Body of pancreas (tissue), 4 donors: ENCODE data around the gene AREL1. TPM values are rescaled to one million over a fixed set of nuclear protein-coding genes. Genes with fewer than 3 reads are reported as not detected.

Experiments
- ATAC-seq: fragments of 150-250 bp; one replicate; pipeline ENCODE4 v1.9.1; 2016
- DNase-seq, 4 donors: peaks; one replicate each; pipeline ENCODE4 v3.0.0-alpha.2; 2019
- H3K27ac ChIP-seq, 4 donors: fragments of 200-600 bp; sonication (generic); 1 replicate in 3 of 4; 2 replicates in 1 of 4; pipeline versions ENCODE4 v1.5.1 to v1.6.1; 2016 to 2019; ENCODE audit warnings: mild to moderate bottlenecking in 1 of 4, mixed read lengths in 1 of 4, moderate library complexity in 1 of 4
- H3K27me3 ChIP-seq, 2 donors: fragments of 200-600 bp; sonication (generic); one replicate each; pipeline ENCODE4 v1.6.0; 2016; ENCODE audit warnings: mild to moderate bottlenecking in 1 of 2
- H3K36me3 ChIP-seq, 2 donors: fragments of 200-600 bp; sonication (generic); replicated peaks in 1 of 2; 2 replicates each; pipeline ENCODE4 v1.5.1; 2016; ENCODE audit warnings: low read depth in 2 of 2; ENCODE audit not compliant: insufficient read depth in 1 of 2
- H3K4me1 ChIP-seq: fragments of 200-600 bp; sonication (generic); one replicate; pipeline ENCODE4 v1.6.0; 2016
- H3K4me3 ChIP-seq, 2 donors: fragments of 200-600 bp; sonication (generic); 1 replicate in 1 of 2; 2 replicates in 1 of 2; pipeline ENCODE4 v1.5.1; 2016 to 2019
- H3K9me3 ChIP-seq, 3 donors: fragments of 200-600 bp; sonication (generic); 1 replicate in 2 of 3; 2 replicates in 1 of 3; pipeline ENCODE4 v1.5.1; 2016
- POLR2A ChIP-seq, 3 donors: fragments of 450-650 bp; IDR thresholded peaks; one replicate each; pipeline ENCODE4 v1.6.1; 2016; ENCODE audit warnings: antibody characterized with exemption in 3 of 3, mild to moderate bottlenecking in 2 of 3
- WGBS, 2 donors: methylation state at CpG; one replicate each; pipeline ENCODE4 v1.1.5; 2017; 5-methylcytosine and 5-hydroxymethylcytosine counted together
- intact Hi-C: fragments of 100-400 bp; cut with DNase I; formaldehyde crosslinking; loops from one replicate; pipeline ENCODE4 v1.15.1; 2023
- total RNA-seq, 2 donors: library from RNA; depleted of rRNA; stranded (reverse); fragments of >200 nt; gene quantifications; one replicate each; pipeline ENCODE4 v1.1.0, GENCODE V29; 2016
- TF ChIP-seq, protein P1 (sequence below), 7 experiments: fragments of 450-650 bp in 4 of 7; fragments of 200-600 bp in 3 of 7; sonication (generic) in 3 of 7; IDR thresholded peaks; one replicate each; pipeline ENCODE4 v1.5.1; 2016 to 2019; ENCODE audit warnings: antibody characterized with exemption in 7 of 7

Gene AREL1
- total RNA-seq, 2 donors from 2014 or later, result 10.6 to 21.1 TPM

DNA sequence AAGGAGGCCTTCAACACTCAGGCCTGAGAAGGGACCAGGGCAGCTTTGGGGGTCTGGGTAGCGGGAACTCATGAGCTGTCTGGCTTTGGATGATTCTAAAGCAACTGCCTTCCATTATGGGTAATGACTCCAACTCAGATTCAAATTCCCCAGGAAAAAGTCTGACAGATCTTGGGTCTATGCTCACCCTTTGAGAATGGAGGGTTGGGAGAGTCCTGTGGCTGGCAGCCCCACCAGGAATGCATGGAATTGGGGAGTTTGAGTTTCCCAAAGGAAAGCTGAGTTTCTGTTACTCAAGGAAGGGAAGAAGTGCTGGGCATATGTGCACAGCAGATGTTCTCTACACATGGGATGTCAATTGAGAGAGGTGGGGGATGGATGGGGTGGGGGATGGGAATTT is 78.4 kb downstream of the AREL1 start:
- Histone ChIP-seq H3K27ac (no peak overlapping the region), H3K4me1 (peaks cover 4% of the 10 kb centered on the region), H3K27me3 (no peaks in the 10 kb centered on the region), H3K9me3 (no peaks in the 10 kb centered on the region), H3K4me3 (no peak overlapping the region), H3K36me3 (no peaks in the 10 kb centered on the region)
- intact Hi-C loops, result no loop called here
- DNase-seq, result no peak
- 95 to 100% methylated on average over 1 of the region's 1 CpG for whole genome bisulfite sequencing, 2 donors
- TF ChIP-seq, protein P1, sequence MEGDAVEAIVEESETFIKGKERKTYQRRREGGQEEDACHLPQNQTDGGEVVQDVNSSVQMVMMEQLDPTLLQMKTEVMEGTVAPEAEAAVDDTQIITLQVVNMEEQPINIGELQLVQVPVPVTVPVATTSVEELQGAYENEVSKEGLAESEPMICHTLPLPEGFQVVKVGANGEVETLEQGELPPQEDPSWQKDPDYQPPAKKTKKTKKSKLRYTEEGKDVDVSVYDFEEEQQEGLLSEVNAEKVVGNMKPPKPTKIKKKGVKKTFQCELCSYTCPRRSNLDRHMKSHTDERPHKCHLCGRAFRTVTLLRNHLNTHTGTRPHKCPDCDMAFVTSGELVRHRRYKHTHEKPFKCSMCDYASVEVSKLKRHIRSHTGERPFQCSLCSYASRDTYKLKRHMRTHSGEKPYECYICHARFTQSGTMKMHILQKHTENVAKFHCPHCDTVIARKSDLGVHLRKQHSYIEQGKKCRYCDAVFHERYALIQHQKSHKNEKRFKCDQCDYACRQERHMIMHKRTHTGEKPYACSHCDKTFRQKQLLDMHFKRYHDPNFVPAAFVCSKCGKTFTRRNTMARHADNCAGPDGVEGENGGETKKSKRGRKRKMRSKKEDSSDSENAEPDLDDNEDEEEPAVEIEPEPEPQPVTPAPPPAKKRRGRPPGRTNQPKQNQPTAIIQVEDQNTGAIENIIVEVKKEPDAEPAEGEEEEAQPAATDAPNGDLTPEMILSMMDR (IDR thresholded peaks at IDR 0.05), result no peak
- TF ChIP-seq POLR2A (IDR thresholded peaks at IDR 0.05), result no peak
- no peak for ATAC-seq

DNA sequence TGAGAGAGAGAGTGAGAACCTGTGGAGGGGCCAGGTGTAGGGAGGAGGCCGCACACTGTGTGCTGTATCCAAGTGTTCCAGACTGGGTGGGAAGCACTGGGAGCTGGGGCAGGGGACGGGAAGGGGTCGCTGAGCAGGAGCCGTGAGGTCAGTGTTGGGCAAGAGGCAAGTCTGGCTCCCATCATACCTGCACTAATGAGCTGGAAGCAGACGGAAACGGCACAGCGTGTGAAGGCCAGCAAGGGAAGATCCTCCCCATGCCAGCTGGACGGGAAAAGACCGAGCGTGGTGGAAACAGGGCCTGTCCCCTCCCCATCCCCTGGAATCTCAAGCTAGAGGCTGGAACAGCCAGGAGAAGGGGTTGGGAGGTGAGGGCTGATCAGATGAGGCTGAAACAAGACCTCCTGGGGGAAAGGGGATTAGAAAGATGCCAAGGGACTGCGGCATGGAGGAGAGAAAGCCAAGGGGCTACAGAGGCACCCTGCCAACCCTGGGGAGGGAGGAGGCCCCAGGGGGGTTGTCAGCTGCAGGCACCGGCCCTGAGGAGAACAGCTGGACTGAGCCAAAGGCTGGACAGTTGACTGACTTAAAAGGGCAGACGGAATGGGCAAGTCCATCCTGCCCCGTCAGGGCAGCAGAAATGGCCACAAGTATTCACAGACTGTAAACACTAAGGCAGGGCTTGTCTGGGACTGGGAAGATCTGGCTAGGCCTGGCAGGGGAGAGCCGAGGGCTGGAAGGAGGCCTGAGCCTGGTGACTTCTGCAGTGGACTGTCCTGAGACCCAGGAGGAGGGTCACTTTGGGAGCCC is 81.8 kb downstream of the AREL1 start:
- DNase-seq (no peak), ATAC-seq (no peak)
- no peaks in the 10 kb centered on the region for H3K27me3 ChIP-seq
- TF ChIP-seq POLR2A (IDR thresholded peaks at IDR 0.05), result no peak
- TF ChIP-seq, protein P1 (IDR thresholded peaks at IDR 0.05), result no peak
- WGBS, 2 donors, result 81 to 85% methylated on average over 15 of the region's 15 CpGs
- intact Hi-C loops, result no loop called here
- no peaks in the 10 kb centered on the region for H3K9me3 ChIP-seq
- H3K36me3 ChIP-seq, result no peaks in the 10 kb centered on the region
- H3K4me1 ChIP-seq, result peaks cover 4% of the 10 kb centered on the region
- no peak overlapping the region for H3K4me3 ChIP-seq
- no peak overlapping the region for H3K27ac ChIP-seq

DNA sequence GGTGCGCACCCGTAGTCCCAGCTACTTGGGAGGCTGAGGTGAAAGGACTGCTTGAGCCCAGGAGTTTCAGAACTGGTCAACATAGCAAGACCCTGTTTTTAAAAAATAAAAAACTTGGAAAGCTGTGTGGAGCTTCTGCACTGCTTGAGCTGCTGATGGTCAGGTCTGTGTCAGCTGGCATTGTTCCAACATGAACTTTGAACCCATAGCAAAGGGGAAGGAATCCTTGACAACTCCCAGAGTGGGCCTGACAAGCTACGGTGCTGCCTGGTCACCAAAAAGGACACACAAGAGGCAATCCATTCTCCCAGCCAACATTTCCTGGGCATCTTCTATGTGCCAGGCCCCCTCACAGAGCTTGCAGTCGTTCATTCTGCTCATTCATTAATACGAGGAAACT is 84.5 kb downstream of the AREL1 start:
- DNase-seq (no peak), ATAC-seq (no peak)
- H3K4me1 ChIP-seq, result peaks cover 3% of the 10 kb centered on the region
- no peaks in the 10 kb centered on the region for H3K36me3 ChIP-seq
- WGBS, 2 donors, result 75 to 90% methylated on average over 5 of the region's 5 CpGs
- TF ChIP-seq, protein P1 (IDR thresholded peaks at IDR 0.05), result no peak
- no peak for TF ChIP-seq POLR2A (IDR thresholded peaks at IDR 0.05)
- H3K27me3 ChIP-seq, result no peaks in the 10 kb centered on the region
- no peak overlapping the region for H3K27ac ChIP-seq
- H3K4me3 ChIP-seq, result no peak overlapping the region
- no peaks in the 10 kb centered on the region for H3K9me3 ChIP-seq
- intact Hi-C loops, result no loop called here

DNA sequence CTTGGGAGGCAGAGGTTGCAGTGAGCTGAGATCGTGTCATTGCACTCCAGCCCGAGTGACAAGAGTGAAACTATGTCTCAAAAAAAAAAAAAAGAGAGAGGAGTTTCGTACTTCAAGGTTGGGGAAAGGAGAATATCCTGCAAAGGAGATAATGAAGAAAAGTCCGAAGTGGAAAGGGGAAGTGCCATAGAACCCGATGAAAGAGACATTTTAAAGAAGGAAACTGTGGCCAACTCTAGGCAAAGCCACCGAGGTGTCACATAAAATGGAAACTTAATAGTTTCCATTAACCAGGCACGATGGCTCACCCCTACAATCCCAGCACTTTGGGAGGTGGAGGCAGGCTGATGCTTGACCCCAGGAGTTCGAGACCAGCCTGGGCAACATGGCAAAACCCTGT is 85.8 kb downstream of the AREL1 start:
- intact Hi-C loops, result no loop called here

More for the DNA sequence above, 85.8 kb downstream of the AREL1 start:
- TF ChIP-seq, protein P1 (IDR thresholded peaks at IDR 0.05), result no peak
- TF ChIP-seq POLR2A (IDR thresholded peaks at IDR 0.05), result no peak
- Histone ChIP-seq H3K27me3 (no peaks in the 10 kb centered on the region), H3K4me1 (no peaks in the 10 kb centered on the region), H3K27ac (no peak overlapping the region), H3K36me3 (no peaks in the 10 kb centered on the region), H3K4me3 (no peak overlapping the region), H3K9me3 (no peaks in the 10 kb centered on the region)
- ATAC-seq (no peak), DNase-seq (no peak)
- 73 to 85% methylated on average over 8 of the region's 8 CpGs for WGBS, 2 donors
